ENCODE results near the gene ABCC11.

- TF ChIP-seq CTCF (IDR thresholded peaks at IDR 0.05 in 8 of 11, conservative IDR thresholded peaks at IDR 0.05 in 3 of 11) (no peak), POLR2AphosphoS5 (IDR thresholded peaks at IDR 0.05) (no peak)
Observed at GRCh38 chr16:48271728-48272127, 24.4 kb upstream of the ABCC11 start.

Data from spleen (tissue), 7 donors.